PC-3 (cell line): ENCODE data around the gene KLF13. TPM values are rescaled to one million over a fixed set of nuclear protein-coding genes. Genes with fewer than 3 reads are reported as not detected.

Experiments used
- ATAC-seq: fragments of 200-7000 bp; cut with Tn5 transposase; 2 replicates; pipeline ENCODE4 v1.9.1; 2020; ENCODE audit warnings: mild to moderate bottlenecking, moderate library complexity
- BruUV-seq: library from RNA; stranded (reverse); fragments of 400-500 nt; replicated peaks from 2 replicates; lab custom pipeline; 2021; lab: Mats Ljungman, UMichigan
- CTCF ChIA-PET: fragments of 300-600 bp; sonication (Branson Sonifier 250); formaldehyde crosslinking; loops from one replicate; lab custom pipeline; 2022; ENCODE audit warnings: antibody characterized with exemption; lab: Charles Lee
- POLR2A ChIA-PET: fragments of 300-600 bp; sonication (Branson Sonifier 250); formaldehyde crosslinking; loops from one replicate; lab custom pipeline; 2022; ENCODE audit warnings: antibody characterized with exemption; ENCODE audit not compliant: unreplicated experiment; lab: Charles Lee
- DNase-seq: peaks from one replicate; pipeline ENCODE4 v3.0.0-alpha.2; 2015
- H2AFZ ChIP-seq: fragments of 300-600 bp; sonication (generic); 2 replicates; pipeline ENCODE4 v1.6.0; 2016; ENCODE audit warnings: antibody characterized with exemption, low read length
- H3F3A ChIP-seq: fragments of 300-600 bp; sonication (generic); one replicate; pipeline ENCODE4 v1.6.0; 2017; ENCODE audit warnings: antibody characterized with exemption, low read length, control low read depth, mild to moderate bottlenecking; ENCODE audit not compliant: unreplicated experiment
- H3K27ac ChIP-seq: fragments of 300-600 bp; sonication (generic); 2 replicates; pipeline ENCODE4 v1.5.1; 2016; ENCODE audit warnings: mild to moderate bottlenecking, low read length
- H3K27me3 ChIP-seq: fragments of 300-600 bp; sonication (generic); 2 replicates; pipeline ENCODE4 v1.6.1; 2016; ENCODE audit warnings: low read length, mixed read lengths
- H3K36me3 ChIP-seq: fragments of 300-600 bp; sonication (generic); 2 replicates; pipeline ENCODE4 v1.6.1; 2016; ENCODE audit warnings: low read depth, mixed run types, low read length, mixed read lengths
- H3K4me1 ChIP-seq: fragments of 300-600 bp; sonication (generic); 2 replicates; pipeline ENCODE4 v1.5.1; 2016; ENCODE audit warnings: low read length; ENCODE audit not compliant: insufficient read depth
- H3K4me2 ChIP-seq: fragments of 300-600 bp; sonication (generic); 2 replicates; pipeline ENCODE4 v1.6.0; 2016; ENCODE audit warnings: low read length
- H3K4me3 ChIP-seq: fragments of 300-600 bp; sonication (generic); 2 replicates; pipeline ENCODE4 v1.5.1; 2016; ENCODE audit warnings: mild to moderate bottlenecking, low read length, mixed read lengths
- H3K79me2 ChIP-seq: fragments of 300-600 bp; sonication (generic); 2 replicates; pipeline ENCODE4 v1.6.1; 2017; ENCODE audit warnings: low read length, mixed read lengths
- H3K9ac ChIP-seq: fragments of 300-600 bp; sonication (generic); 2 replicates; pipeline ENCODE4 v1.6.0; 2016; ENCODE audit warnings: mild to moderate bottlenecking, low read length
- H3K9me2 ChIP-seq: fragments of 300-600 bp; sonication (generic); replicated peaks from 2 replicates; pipeline ENCODE4 v1.6.1; 2016; ENCODE audit warnings: mixed run types, low read length, mixed read lengths
- H3K9me3 ChIP-seq: fragments of 300-600 bp; sonication (generic); 2 replicates; pipeline ENCODE4 v1.6.1; 2016; ENCODE audit warnings: low read length, mixed read lengths
- H4K20me1 ChIP-seq: fragments of 300-600 bp; sonication (generic); 2 replicates; pipeline ENCODE4 v1.6.1; 2016; ENCODE audit warnings: low read length, mixed read lengths
- CTCF ChIP-seq: fragments of 300-600 bp; sonication (generic); conservative IDR thresholded peaks from 2 replicates; pipeline ENCODE4 v1.5.1; 2017; ENCODE audit warnings: antibody characterized with exemption, low read depth, mild to moderate bottlenecking, low read length
- EZH2 ChIP-seq: fragments of 300-600 bp; sonication (generic); IDR thresholded peaks from one replicate; pipeline ENCODE4 v1.6.1; 2017; ENCODE audit warnings: antibody characterized with exemption, mild to moderate bottlenecking, low read length; ENCODE audit not compliant: unreplicated experiment
- EZH2phosphoT487 ChIP-seq: fragments of 300-600 bp; sonication (generic); IDR thresholded peaks from 2 replicates; pipeline ENCODE4 v1.6.1; 2018; ENCODE audit warnings: mild to moderate bottlenecking, antibody characterized with exemption, low read length, borderline replicate concordance
- intact Hi-C: fragments of 100-400 bp; cut with micrococcal nuclease; formaldehyde crosslinking; loops from 2 replicates; pipeline ENCODE4 v1.9.0; 2023
- total RNA-seq: library from RNA; depleted of rRNA; stranded (reverse); fragments of >200 nt; gene quantifications from 2 replicates; pipeline ENCODE4 v1.2.3, GENCODE V29; 2014

KLF13 gene
- total RNA-seq, 1 experiment from 2014 or later: 11.4 TPM

- TF ChIP-seq EZH2 (no peak), CTCF (no peak), EZH2phosphoT487 (no peak)
- ATAC-seq (no peak), DNase-seq (no peak)
- no peaks in the 10 kb centered on the region for H3K36me3 ChIP-seq
- intact Hi-C loops: no loop called here
- no peaks in the 10 kb centered on the region for H3K79me2 ChIP-seq
- H2AFZ ChIP-seq: no peak overlapping the region
- H3K4me2 ChIP-seq: no peak overlapping the region
- H3K27ac ChIP-seq: no peak overlapping the region
- H4K20me1 ChIP-seq: no peaks in the 10 kb centered on the region
- H3K4me1 ChIP-seq: no peaks in the 10 kb centered on the region
- H3K4me3 ChIP-seq: no peak overlapping the region
- ChIA-PET POLR2A (no interaction called here), CTCF (no interaction called here)
- H3K9ac ChIP-seq: no peak overlapping the region
- no peaks in the 10 kb centered on the region for H3K27me3 ChIP-seq
- H3F3A ChIP-seq: no peaks in the 10 kb centered on the region
- no peaks in the 10 kb centered on the region for H3K9me3 ChIP-seq
- no TSS peak for BruUV-seq
- no peaks in the 10 kb centered on the region for H3K9me2 ChIP-seq
These were observed 21.6 kb downstream of the KLF13 start for GRCh38 chr15:31347981-31348803.

- Histone ChIP-seq H3K79me2 (no peaks in the 10 kb centered on the region), H3K36me3 (no peaks in the 10 kb centered on the region), H2AFZ (no peak overlapping the region), H3K9ac (no peak overlapping the region), H4K20me1 (no peaks in the 10 kb centered on the region), H3K27me3 (no peaks in the 10 kb centered on the region), H3K4me2 (no peak overlapping the region), H3K9me3 (no peaks in the 10 kb centered on the region), H3K27ac (no peak overlapping the region), H3K9me2 (no peaks in the 10 kb centered on the region), H3F3A (no peaks in the 10 kb centered on the region), H3K4me1 (no peaks in the 10 kb centered on the region), H3K4me3 (no peak overlapping the region)
- CTCF ChIA-PET: no interaction called here
- ATAC-seq: no peak
- BruUV-seq: no TSS peak
- DNase-seq: no peak
- intact Hi-C loops: no loop called here
- TF ChIP-seq EZH2phosphoT487 (no peak), CTCF (no peak), EZH2 (no peak)
- POLR2A ChIA-PET: no interaction called here
These were observed 22.9 kb downstream of the KLF13 start for GRCh38 chr15:31349233-31350141.
